NB4 (cell line): ENCODE measurements around the gene TMEM181.

Experiments used
- TF ChIP-seq, protein P1 (sequence below): IDR thresholded peaks from one replicate; pipeline ENCODE4 v1.5.1; 2012; ENCODE audit warnings: low read depth, low read length
- TF ChIP-seq, protein P2 (sequence below): IDR thresholded peaks from 2 replicates; pipeline ENCODE4 v1.6.1; 2011; ENCODE audit warnings: low read depth, low read length

DNA sequence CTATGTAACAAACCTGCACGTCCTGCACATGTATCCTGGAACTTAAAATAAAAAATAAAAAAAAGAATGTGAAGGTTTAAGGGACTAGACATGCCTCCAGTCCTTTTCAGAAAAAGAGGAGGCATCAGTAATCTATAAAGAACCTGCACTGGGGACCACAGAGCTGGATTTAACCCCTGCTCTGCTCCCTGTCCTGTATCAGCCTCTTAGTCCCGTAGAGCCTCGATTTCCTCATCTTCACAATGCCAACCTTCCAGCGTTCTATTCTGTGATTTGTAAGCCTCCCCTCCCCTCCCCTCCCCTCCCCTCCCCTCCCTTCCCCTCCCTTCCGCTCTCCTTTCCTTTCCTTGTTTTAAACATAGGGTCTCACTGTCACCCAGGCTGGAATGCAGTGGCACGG, 31.1 kb upstream of the TMEM181 start:
- TF ChIP-seq, protein P1, sequence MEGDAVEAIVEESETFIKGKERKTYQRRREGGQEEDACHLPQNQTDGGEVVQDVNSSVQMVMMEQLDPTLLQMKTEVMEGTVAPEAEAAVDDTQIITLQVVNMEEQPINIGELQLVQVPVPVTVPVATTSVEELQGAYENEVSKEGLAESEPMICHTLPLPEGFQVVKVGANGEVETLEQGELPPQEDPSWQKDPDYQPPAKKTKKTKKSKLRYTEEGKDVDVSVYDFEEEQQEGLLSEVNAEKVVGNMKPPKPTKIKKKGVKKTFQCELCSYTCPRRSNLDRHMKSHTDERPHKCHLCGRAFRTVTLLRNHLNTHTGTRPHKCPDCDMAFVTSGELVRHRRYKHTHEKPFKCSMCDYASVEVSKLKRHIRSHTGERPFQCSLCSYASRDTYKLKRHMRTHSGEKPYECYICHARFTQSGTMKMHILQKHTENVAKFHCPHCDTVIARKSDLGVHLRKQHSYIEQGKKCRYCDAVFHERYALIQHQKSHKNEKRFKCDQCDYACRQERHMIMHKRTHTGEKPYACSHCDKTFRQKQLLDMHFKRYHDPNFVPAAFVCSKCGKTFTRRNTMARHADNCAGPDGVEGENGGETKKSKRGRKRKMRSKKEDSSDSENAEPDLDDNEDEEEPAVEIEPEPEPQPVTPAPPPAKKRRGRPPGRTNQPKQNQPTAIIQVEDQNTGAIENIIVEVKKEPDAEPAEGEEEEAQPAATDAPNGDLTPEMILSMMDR: no peak
- TF ChIP-seq, protein P2, sequence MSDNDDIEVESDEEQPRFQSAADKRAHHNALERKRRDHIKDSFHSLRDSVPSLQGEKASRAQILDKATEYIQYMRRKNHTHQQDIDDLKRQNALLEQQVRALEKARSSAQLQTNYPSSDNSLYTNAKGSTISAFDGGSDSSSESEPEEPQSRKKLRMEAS: no peak
